ENCODE data around the gene PKP4. TPM values are rescaled to one million over a fixed set of nuclear protein-coding genes. Genes with fewer than 3 reads are reported as not detected.

The PKP4 gene
- total RNA-seq, 1 experiment from 2014 or later, result 59.1 TPM

GRCh38 chr2:158600155-158600802 lies 143.5 kb downstream of the PKP4 start:
- intact Hi-C loops (cut with micrococcal nuclease; ENCODE audit: unreplicated experiment), result no loop called here
- H3K4me2 ChIP-seq, result no peak overlapping the region
- H3F3A ChIP-seq (ENCODE audit: insufficient read depth, low read depth), result no peaks in the 10 kb centered on the region
- BruUV-seq (replicated peaks), result no TSS peak
- H3K27me3 ChIP-seq (ENCODE audit: insufficient read depth, low read depth), result no peaks in the 10 kb centered on the region
- ChIA-PET POLR2A (ENCODE audit: unreplicated experiment) (interaction anchor here (0.6 kb wide), 1 partner anchor 9 kb away, joined by 4 read pairs; no protein-coding TSS in a partner anchor), CTCF (no interaction called here)
- H3K9me3 ChIP-seq (ENCODE audit: insufficient read depth, low read depth), result no peaks in the 10 kb centered on the region
- H2AFZ ChIP-seq, result no peak overlapping the region
- H3K4me1 ChIP-seq (replicated peaks; ENCODE audit: insufficient read depth), result no peaks in the 10 kb centered on the region
- H3K36me3 ChIP-seq (ENCODE audit: low read depth), result no peaks in the 10 kb centered on the region
- no peaks in the 10 kb centered on the region for H4K20me1 ChIP-seq (ENCODE audit: insufficient read depth)
- H3K4me3 ChIP-seq, result no peak overlapping the region
- DNase-seq, result peak; percentile 34 to 35
- H3K27ac ChIP-seq, result no peak overlapping the region
- H3K79me2 ChIP-seq (ENCODE audit: low read depth), result no peaks in the 10 kb centered on the region
- no peak for TF ChIP-seq CTCF (conservative IDR thresholded peaks at IDR 0.05)
- no peak for TF ChIP-seq EZH2 (IDR thresholded peaks at IDR 0.05; ENCODE audit: low read depth)
- H3K9me2 ChIP-seq (ENCODE audit: insufficient read depth), result no peaks in the 10 kb centered on the region

- H3K9me3 ChIP-seq (ENCODE audit: insufficient read depth, low read depth), result no peaks in the 10 kb centered on the region
- no peaks in the 10 kb centered on the region for H3K4me1 ChIP-seq (replicated peaks; ENCODE audit: insufficient read depth)
- H3K36me3 ChIP-seq (ENCODE audit: low read depth), result no peaks in the 10 kb centered on the region
- H3K79me2 ChIP-seq (ENCODE audit: low read depth), result no peaks in the 10 kb centered on the region
- CTCF ChIA-PET, result no interaction called here
- TF ChIP-seq CTCF (conservative IDR thresholded peaks at IDR 0.05), result no peak
- no peak for TF ChIP-seq EZH2 (IDR thresholded peaks at IDR 0.05; ENCODE audit: low read depth)
- no peak for DNase-seq
- H3K4me2 ChIP-seq, result no peak overlapping the region
- no TSS peak for BruUV-seq (replicated peaks)
- no peaks in the 10 kb centered on the region for H4K20me1 ChIP-seq (ENCODE audit: insufficient read depth)
- no peaks in the 10 kb centered on the region for H3K27me3 ChIP-seq (ENCODE audit: insufficient read depth, low read depth)
- no peak overlapping the region for H3K27ac ChIP-seq
- no peak overlapping the region for H3K4me3 ChIP-seq
- intact Hi-C loops (cut with micrococcal nuclease; ENCODE audit: unreplicated experiment), result no loop called here
- no peaks in the 10 kb centered on the region for H3F3A ChIP-seq (ENCODE audit: insufficient read depth, low read depth)
- POLR2A ChIA-PET (ENCODE audit: unreplicated experiment), result no interaction called here
- H2AFZ ChIP-seq, result no peak overlapping the region
- no peaks in the 10 kb centered on the region for H3K9me2 ChIP-seq (ENCODE audit: insufficient read depth)
These were observed 145.3 kb downstream of the PKP4 start for GRCh38 chr2:158602027-158602426.

DNA sequence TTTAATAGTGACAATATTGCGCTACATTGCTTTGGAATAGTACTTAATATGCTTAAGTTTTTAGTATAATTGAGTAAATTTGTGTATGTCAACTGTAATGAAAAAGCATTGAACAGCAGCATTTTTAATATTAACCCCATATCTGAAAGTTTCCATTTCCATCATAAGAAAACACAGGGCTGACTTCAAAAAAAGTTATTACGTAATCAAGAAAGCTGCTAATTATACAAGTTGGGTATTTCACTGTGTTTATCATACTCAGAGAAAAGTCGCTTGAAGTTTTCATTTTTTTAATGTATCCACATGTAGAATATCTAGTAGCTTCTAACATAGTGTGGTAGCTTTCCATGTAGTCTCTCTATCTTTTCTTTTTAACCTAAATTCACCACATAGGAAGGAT lies 146.5 kb downstream of the PKP4 start:
- Histone ChIP-seq H3K4me3 (no peak overlapping the region), H3K9me2 (ENCODE audit: insufficient read depth) (no peaks in the 10 kb centered on the region), H3K36me3 (ENCODE audit: low read depth) (no peaks in the 10 kb centered on the region), H2AFZ (no peak overlapping the region), H3K79me2 (ENCODE audit: low read depth) (no peaks in the 10 kb centered on the region), H3K4me2 (no peak overlapping the region), H3K27me3 (ENCODE audit: insufficient read depth, low read depth) (no peaks in the 10 kb centered on the region), H3K4me1 (replicated peaks; ENCODE audit: insufficient read depth) (no peaks in the 10 kb centered on the region), H3F3A (ENCODE audit: insufficient read depth, low read depth) (no peaks in the 10 kb centered on the region), H4K20me1 (ENCODE audit: insufficient read depth) (no peaks in the 10 kb centered on the region), H3K9me3 (ENCODE audit: insufficient read depth, low read depth) (no peaks in the 10 kb centered on the region), H3K27ac (no peak overlapping the region)
- TF ChIP-seq CTCF (conservative IDR thresholded peaks at IDR 0.05) (no peak), EZH2 (IDR thresholded peaks at IDR 0.05; ENCODE audit: low read depth) (no peak)
- BruUV-seq (replicated peaks), result no TSS peak
- ChIA-PET POLR2A (ENCODE audit: unreplicated experiment) (no interaction called here), CTCF (no interaction called here)
- intact Hi-C loops (cut with micrococcal nuclease; ENCODE audit: unreplicated experiment), result no loop called here
- DNase-seq, result no peak

Measured in PC-9 (cell line).